ENCODE measurements around the gene TCP11L2.

TCP11L2 gene

DNA sequence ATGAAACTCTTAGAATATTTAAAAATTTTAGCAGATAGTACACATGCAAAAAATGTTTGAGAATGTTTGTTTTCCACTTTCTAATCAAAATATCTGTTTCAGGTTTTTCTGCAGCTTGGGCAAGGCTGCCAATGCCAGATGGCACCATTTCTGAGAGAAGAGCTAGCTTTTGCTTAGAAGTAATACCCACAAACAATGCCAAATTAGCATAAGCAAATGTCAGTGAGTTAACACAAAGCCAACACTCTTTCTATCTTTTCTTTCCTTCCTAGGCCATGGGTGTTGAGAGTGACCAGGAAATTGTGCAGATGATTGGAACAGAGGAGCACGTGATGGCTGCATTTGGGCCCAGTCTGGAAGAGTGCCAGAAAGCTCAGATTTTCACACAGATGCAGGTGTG lies 90.2 kb downstream of the TCP11L2 start:
- no peak for DNase-seq (ENCODE audit: low read depth in 1 of 2, low spot score in 1 of 2)
